ENCODE data around the gene KRR1. TPM values are rescaled to one million over a fixed set of nuclear protein-coding genes. Genes with fewer than 3 reads are reported as not detected.
"Not testable (repeated sequence)": the region's sequence is repeated elsewhere in the genome, so short reads cannot be mapped to it uniquely, and the experiment has no call there.

The KRR1 gene
- total RNA-seq, 2 donors from 2014 or later: 47.6 TPM

DNA sequence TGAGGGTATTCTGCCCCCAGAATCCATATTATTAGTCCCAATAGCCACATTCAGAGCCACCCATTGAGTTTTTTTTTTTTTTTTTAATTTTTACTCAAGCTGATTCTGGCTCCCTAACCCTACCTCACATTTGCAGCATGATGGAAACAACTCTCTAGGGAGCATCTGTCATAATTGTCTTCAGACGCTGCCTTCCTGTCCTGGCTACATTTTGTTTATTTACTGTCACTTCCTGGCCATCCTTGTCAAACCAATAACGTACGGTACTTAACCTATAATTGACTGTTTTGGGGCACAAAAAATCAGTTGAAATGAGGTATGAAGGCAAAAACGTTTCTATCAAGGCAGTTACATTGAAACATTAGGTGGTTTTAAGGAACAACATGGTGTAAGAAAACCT, 28.8 kb downstream of the KRR1 start:
- intact Hi-C loops (cut with DNase I): loop anchor here in 1 of 2 donors (10.0 kb wide), 2 partner anchors 88 to 148 kb away; partner anchors contain the start of genes CAPS2, GLIPR1L1 and GLIPR1L2
- DNase-seq (ENCODE audit: low spot score): no peak

DNA sequence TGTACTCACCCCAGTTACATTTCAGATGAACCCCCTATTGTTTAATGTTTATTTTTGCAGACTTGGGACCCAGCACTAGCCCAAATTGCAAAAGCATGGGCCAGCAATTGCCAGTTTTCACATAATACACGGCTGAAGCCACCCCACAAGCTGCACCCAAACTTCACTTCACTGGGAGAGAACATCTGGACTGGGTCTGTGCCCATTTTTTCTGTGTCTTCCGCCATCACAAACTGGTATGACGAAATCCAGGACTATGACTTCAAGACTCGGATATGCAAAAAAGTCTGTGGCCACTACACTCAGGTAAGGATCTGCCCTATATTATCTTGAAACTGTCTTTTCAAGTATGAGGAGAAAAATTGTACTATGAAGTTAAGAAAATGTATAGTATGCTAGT, 29.6 kb downstream of the KRR1 start:
- intact Hi-C loops (cut with DNase I): loop anchor here in 1 of 2 donors (10.0 kb wide), 2 partner anchors 87 to 147 kb away; partner anchors contain the start of genes CAPS2, GLIPR1L1 and GLIPR1L2

DNA sequence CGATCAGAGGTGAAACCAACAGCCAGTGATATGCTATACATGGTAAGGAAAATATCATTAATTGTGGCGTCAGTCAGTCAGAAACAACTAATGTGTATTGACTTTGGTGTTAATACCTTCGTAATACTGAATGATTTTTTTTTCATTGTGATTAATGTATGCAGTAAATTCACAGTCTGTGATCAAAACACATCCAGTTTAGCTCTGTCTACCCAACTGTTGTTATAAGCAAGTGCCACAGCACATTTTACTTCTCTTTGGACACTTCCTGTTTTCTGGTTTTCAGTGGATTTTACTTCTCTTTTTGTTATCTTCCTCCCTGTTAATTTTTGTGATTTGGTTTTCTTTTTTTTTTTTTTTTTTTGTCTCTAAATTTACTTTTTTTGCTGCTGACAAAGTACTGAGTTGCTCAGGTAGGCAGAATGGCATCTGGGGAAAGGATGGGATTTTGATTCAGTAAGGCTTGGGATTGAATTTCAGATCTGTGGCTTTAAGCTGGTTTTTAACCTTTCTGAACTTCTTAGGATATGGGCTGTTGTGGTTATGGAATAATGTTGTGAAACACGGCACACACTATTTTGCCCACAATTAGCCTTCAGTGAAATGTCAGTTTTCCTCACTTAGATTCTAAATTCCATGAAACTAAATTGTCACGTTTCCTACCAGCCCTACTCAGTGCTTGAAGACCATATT, 30.2 kb downstream of the KRR1 start:
- intact Hi-C loops (cut with DNase I): loop anchor here in 1 of 2 donors (10.0 kb wide), 2 partner anchors 86 to 146 kb away; partner anchors contain the start of genes CAPS2, GLIPR1L1 and GLIPR1L2
- no peak for DNase-seq (ENCODE audit: low spot score)

More for the DNA sequence above, 29.6 kb downstream of the KRR1 start:
- DNase-seq (ENCODE audit: low spot score): no peak

DNA sequence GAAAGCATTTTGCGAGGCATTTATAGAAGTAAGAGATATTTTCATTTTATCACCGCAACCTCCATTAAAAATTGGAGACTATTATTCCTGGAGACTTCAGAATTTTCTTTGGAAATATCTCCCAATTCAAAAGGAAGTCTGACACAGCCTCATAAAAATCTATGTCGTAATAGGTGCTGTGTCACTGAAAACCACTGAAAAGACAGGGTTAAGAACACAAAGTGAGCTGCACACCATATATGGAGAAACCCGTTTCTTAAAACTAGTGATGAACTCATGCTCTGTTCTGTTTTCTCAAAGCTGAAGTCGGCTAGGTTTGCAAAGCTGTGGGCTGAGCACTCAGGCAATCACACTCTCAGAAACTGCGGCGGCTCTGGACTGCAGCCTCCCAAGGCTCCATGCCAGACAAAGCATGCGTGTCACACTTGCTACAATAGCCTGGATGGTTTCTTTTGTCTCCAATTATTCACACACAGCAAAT, 30.9 kb downstream of the KRR1 start, which contains the start of gene GLIPR1:
Gene GLIPR1, plus strand, starts transcription at position 287 of the 481 bp plus-strand sequence. Its CDS starts 126 bp downstream, at position 413.
- DNase-seq (ENCODE audit: low spot score): peak; percentile 92
- intact Hi-C loops (cut with DNase I): loop anchor here in 1 of 2 donors (10.0 kb wide), 2 partner anchors 86 to 146 kb away; partner anchors contain the start of genes CAPS2, GLIPR1L1 and GLIPR1L2

DNA sequence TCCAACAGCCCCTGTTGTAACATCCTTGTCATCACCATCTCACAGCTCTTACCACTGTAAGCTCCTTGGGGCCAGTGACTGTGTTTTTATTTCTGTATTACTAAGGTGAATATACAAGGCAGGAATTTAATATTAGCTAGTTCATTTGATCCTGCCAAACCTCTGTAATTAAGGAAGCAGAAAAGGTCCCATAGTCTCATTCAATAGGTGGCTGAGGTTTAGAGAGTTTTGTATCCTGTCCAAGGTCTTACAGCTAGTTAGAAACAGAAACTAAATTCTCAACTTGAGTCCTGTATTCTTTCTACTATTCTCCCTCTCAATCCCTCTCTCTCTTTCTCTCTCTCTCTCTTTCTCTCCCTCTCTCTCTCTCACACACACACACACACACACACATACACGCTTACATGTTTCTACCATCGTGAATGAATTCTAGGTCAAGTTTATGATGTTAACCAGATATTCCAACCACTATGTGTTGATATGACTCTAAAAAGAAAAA, 31.4 kb downstream of the KRR1 start:
- intact Hi-C loops (cut with DNase I): loop anchor here in 1 of 2 donors (10.0 kb wide), 2 partner anchors 85 to 145 kb away; partner anchors contain the start of genes CAPS2, GLIPR1L1 and GLIPR1L2
- DNase-seq (ENCODE audit: low spot score): no peak

DNA sequence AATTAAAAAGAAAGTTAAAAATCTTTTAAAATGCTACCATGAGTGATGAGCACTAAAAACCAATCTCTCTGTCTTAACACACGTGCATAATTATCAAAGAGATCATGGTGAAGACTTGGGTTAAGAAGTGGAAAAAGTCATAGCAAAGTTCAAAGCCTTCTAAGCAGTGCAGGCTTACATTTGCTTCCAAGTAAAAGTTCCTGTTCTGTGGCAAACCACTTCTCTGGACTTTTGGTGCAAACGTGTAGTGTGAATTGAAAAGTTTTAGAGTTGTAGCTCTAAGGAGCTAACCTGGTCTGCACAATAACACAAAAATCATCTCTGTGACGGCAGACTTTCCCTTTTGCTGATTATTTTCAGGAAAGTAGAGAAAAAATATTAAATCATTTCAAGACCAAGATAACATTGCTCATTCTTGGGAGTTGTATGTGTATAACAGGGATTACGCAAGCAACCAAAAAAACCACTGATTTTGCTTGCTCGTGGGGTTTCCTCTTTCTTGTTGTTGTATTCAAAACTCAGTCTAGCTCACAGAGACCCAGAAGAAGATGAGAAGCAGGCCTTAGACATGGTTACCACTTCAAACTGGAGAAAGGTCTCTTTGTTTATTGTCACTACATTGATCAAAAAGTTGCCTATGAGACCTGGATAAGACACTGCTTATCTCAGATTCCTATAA, 33.2 kb downstream of the KRR1 start:
- no peak for DNase-seq (ENCODE audit: low spot score)
- intact Hi-C loops (cut with DNase I): no loop called here

DNA sequence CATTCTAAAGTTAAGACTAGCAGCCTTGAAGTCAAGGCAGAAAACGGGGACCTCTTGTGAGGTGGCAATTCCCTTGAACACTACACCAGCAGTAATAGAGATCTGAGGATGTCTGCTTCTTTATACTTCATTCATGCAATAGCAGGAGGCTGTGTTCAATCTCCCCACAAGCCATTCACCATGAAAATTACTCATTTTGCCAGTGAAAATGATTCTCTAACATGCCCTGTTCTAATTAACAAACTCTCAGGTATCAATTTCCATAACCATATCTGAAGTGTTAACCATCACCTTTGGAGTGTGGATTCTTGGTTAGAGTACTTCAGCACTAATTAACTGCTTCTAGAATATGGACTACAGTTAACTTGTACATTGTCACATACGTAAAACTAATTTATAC, 34.3 kb downstream of the KRR1 start:
- no peak for DNase-seq (ENCODE audit: low spot score)
- intact Hi-C loops (cut with DNase I): no loop called here

DNA sequence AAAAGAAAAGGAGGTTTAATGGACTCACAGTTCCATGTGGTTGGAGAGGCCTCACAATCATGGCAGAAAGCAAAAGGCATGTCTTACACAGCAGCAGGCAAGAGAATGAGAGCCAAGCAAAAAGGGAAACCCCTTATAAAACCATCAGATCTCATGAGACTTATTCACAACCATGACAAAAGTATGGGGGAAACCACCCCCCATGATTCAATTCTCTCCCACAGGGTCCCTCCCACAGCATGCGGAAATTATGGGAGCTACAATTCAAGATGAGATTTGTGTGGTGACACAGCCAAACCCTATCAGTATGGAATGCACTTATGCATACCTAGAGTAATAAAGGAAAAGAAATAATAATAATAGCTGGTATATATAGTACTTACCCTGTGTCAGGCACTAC, 35.3 kb downstream of the KRR1 start:
- no peak for DNase-seq (ENCODE audit: low spot score)
- intact Hi-C loops (cut with DNase I): no loop called here

DNA sequence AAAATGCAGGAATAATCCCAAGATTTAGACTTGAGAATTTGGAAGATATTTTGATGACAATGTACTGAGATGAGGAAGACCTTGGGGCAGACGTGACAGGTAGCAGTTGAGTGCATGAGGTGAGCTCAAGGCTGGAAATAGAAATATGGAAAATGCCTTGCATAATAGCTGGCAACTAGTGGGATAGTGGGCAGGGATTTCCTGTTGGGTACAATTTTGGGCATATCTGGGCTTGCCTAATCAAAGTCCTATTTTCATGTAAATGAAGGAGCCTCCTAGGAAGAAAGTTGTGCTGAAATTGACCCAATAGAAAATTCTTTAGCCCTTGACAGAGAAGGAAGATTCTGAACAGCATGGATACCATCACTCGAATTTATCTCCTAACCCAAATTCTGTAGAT, 37.3 kb downstream of the KRR1 start:
- intact Hi-C loops (cut with DNase I): no loop called here
- no peak for DNase-seq (ENCODE audit: low spot score)

DNA sequence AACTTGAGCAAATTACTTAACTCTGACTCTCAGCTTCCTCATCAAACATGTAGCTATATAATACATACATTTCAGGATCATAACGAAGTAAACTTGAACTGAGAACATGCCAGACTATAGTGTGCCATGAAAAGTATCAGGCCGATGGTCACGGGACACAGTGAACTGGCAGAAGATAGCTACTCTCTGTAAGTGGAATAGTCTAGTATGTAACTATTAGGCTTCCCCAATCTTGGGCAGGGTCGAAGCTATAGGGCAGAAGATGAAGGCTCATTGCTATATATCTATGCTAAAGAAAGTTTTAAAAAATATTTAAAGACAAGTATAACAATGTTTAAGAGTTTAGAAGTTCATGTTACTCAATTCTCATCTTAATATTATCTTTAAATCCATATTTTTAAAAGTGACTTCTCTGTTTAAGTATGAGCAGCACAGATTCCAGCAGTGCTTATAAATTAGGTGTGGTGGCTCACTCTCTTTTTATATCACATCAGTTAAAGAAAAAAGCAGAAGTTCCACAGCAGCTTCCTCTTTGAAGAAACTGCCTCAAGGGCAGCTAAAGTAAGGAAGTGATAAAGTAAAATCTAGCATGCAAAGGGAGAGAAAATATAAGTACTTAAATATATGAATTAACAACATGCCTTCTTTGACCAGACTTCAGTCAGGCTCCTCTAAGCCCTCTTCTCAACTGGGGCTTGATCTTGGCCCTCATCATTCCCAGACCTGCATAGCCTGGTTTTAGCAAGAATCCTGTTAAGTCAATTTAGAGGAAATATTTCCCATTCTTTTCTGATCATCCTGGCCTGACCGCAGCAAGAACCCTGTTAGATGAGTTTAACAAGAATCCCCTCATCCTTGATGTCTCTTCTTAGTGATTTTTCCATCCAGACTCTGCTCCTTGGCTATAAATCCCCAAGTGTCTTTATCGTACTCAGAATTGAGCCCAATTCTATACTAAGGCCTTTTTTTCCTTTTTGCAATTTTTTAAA, 39.2 kb downstream of the KRR1 start:
- intact Hi-C loops (cut with DNase I): no loop called here
- no peak for DNase-seq (ENCODE audit: low spot score)

DNA sequence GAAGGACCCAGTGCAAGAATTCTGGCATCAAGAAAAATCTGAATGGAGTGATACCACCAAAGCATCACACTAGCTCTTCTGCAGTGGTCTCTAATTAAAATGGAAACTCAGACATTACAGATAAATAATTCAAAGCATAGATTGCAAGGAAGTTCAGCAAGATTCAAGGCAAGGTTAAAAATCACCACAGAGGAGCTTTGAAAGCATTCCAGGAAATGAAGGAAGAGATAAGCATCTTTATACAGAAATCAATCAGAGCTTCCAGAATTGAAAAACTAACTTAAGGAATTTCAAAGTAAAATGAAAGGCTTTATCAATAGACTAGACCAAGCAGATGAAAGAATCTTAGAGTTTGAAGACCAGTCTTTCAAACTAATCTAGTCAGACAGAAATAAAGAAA, 51.2 kb downstream of the KRR1 start:
- DNase-seq (ENCODE audit: low spot score): no peak
- intact Hi-C loops (cut with DNase I): no loop called here

DNA sequence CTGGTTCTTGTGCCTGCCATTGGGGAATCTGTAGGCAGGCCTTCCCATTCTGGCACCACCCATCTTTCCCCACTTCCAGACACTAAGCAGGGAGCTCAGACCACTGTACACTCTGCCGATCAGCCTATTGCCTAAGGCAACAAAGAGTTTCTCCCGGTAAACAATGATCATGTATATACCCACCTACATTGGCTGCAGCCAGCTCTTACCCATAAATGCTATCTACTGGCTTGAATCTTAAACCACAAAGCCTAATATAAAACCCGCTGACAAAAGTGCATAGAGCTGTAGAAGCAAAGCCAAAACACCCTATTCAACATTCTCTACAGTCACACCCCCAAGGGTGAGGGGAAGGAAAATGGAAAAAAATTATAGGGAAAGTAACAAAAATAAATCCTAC, 51.7 kb downstream of the KRR1 start:
- intact Hi-C loops (cut with DNase I): no loop called here
- DNase-seq (ENCODE audit: low spot score): no peak

DNA sequence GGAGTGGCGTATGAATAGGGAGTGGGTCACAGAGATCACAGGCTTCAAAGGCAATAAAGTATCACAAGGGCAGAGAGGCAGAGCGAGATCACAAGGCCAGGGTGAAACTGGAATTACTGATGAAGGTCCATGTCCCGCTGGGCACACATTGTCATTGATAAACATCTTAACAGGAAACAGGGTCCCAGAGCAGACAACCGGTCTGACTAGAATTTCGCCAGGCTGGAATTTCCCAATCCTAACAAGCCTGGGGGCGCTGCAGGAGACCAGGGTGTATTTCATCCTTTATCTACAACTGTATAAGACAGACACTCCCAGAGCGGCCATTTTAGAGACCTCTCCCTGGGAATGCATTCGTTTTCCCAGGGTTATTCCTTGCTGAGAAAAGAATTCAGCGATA, 53.5 kb downstream of the KRR1 start:
- DNase-seq (ENCODE audit: low spot score); intact Hi-C loops (cut with DNase I): not testable (repeated sequence)

DNA sequence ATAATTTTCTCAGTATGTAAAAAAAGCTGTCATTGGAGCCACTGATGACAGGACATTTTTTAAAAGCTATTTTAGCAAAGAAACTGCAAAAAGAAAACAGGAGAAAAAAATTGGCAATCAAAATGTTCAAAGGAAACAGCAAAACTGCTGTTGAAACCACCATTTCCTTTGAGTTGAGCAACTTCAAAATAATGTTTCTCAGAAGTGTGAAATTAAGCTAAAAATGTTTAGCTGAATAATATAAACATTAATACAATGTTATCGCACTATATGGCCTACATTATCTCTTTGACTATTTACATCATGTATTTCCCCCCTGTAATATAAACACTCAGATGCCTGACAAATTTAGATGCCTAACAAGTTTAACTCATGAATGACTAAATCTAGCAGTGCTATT, 54.2 kb downstream of the KRR1 start:
- no peak for DNase-seq (ENCODE audit: low spot score)
- intact Hi-C loops (cut with DNase I): no loop called here

DNA sequence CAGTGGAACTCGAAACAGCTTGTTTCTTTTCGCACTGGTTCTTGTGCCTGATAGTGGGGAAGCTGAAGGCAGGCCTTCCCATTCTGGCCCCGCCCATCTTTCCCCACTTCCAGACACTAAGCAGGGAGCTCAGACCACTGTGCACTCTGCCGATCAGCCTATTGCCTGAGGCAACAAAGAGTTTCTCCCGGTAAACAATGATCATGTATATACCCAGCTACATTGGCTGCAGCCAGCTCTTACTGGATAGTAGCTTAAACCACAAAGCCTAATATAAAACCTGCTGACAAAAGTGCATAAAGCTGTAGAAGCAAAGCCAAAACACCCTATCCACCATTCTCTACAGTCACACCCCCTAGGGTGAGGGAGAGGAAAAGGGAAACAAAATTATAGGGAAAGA, 55.6 kb downstream of the KRR1 start:
- intact Hi-C loops (cut with DNase I): no loop called here
- no peak for DNase-seq (ENCODE audit: low spot score)

DNA sequence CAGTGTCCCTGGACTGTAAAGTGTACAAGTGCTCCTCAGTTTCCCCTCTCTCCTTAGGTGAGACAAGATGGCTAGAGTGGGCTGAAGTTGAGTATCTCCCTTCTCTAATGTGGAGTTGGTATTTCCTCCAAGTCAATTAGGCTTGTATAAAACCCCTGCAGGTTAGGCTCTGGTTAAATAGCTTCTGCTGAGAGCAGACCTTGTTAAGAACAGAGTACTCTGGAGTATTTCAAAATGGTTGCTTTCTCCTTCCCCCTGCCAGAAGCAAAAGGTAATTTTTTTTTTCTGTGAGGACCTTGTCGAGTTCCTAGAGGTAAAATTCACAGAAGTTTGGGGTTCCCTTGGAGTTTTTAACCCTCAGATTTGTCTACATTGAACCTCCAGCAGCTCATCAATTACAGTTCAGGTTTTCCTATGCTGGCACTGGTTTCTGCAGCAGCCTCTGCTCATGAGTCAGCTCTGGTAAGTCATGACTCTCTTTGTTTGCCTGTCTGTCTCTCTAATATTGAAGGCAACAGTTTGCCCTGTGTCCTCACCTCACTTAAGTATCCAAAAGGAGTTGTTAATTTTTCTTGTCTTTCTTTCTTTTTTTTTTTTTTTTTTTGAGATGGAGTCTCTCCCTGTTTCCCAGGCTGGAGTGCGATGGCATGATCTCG, 58.6 kb downstream of the KRR1 start:
- DNase-seq (ENCODE audit: low spot score): no peak
- intact Hi-C loops (cut with DNase I): no loop called here

DNA sequence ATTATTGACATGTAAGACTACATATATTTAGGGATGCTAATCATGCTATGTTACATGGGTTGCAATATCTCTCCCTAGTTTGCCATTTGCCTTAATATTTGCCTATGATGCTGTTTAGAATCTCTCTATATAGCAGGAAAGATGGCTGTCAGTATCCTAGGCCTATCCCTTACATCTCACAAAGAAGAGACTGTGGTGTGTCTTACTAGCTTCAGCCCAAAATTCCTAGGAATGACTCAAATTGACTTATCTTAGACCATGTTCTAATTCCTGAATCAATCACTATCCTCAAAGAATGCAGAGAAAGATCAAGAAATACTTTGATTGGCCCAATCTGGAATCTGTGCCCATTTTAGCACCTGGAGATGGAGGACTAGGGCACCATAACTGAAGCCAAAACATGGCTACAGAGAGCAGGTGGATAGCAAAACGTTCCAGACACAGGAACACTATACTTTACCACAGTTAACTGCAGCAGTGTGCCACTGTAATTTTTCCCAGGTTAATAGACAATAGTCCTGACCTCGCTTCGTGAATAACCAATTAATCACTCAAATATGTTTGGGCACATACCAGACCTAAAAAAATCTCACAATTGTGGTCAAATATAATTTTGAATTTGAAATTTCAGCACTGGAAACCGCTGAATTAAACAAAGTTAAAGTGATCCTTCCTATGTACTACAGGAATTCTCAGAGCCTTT, 63.6 kb downstream of the KRR1 start:
- no peak for DNase-seq (ENCODE audit: low spot score)
- intact Hi-C loops (cut with DNase I): no loop called here

DNA sequence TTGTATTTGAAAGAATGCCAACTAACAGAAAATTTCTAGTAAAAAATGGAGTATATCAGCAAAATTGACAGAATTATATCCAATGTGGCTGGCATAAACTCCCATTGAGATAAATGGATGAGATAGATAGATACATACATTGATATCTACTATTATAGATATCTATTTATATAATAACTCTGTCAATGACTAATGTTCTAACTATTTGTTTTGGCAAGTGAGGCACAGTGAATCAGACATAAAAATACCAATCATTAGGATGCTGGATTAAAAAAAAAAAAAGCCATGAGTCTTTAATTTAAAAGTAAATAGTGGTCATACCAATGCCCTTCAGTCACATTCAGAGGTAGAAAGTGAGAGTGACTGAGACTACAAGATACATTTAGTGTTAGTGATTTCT, 64.6 kb downstream of the KRR1 start:
- DNase-seq (ENCODE audit: low spot score): no peak
- intact Hi-C loops (cut with DNase I): no loop called here
